Retinal pigment epithelial cell (primary cell): Measurements from ENCODE around the gene NDUFA11.
A peak's percentile ranks its signal among the peaks of the same experiment; 100 is the strongest.

Experiments
- DNase-seq: peaks from one replicate; pipeline ENCODE4 v3.0.0-alpha.2; 2010; ENCODE audit warnings: low read depth
- H3K4me3 ChIP-seq: 2 replicates; pipeline ENCODE4 v1.5.1; 2011; ENCODE audit warnings: mild to moderate bottlenecking, low read length, control low read depth, moderate library complexity
- TF ChIP-seq, protein P1 (sequence below): conservative IDR thresholded peaks from 2 replicates; pipeline ENCODE4 v1.5.1; 2011; ENCODE audit warnings: low read depth, low read length, control low read depth, inconsistent platforms

NDUFA11 gene

DNA sequence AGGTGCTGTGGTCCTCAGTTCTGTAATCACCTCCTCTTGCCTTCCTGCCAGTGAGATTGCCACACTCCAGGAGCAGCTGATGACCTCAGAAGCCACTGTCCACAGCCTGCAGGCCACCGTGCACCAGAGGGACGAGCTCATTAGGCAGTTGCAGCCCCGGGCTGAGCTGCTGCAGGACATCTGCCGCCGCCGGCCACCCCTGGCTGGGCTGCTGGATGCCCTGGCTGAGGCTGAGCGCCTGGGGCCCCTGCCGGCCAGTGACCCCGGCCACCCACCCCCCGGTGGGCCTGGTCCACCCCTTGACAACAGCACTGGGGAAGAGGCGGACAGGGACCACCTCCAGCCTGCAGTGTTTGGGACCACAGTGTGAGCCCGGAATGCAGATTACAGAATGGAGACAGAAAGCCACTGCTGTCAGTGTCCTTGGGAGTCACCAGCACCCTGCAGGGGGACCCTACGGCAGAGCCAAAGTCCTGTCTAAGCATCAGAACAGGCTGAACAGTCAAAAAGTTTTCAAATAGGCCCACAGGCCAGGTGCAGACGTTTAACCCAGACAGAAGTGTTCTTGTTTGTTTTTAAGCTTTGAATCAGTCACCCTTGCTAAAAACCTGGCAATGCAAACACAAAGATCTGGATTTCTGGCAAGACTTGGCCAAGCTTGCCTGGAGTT, 5.3 kb upstream of the NDUFA11 start:
- TF ChIP-seq, protein P1, sequence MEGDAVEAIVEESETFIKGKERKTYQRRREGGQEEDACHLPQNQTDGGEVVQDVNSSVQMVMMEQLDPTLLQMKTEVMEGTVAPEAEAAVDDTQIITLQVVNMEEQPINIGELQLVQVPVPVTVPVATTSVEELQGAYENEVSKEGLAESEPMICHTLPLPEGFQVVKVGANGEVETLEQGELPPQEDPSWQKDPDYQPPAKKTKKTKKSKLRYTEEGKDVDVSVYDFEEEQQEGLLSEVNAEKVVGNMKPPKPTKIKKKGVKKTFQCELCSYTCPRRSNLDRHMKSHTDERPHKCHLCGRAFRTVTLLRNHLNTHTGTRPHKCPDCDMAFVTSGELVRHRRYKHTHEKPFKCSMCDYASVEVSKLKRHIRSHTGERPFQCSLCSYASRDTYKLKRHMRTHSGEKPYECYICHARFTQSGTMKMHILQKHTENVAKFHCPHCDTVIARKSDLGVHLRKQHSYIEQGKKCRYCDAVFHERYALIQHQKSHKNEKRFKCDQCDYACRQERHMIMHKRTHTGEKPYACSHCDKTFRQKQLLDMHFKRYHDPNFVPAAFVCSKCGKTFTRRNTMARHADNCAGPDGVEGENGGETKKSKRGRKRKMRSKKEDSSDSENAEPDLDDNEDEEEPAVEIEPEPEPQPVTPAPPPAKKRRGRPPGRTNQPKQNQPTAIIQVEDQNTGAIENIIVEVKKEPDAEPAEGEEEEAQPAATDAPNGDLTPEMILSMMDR: no peak
- H3K4me3 ChIP-seq: no peak overlapping the region
- DNase-seq: no peak

DNA sequence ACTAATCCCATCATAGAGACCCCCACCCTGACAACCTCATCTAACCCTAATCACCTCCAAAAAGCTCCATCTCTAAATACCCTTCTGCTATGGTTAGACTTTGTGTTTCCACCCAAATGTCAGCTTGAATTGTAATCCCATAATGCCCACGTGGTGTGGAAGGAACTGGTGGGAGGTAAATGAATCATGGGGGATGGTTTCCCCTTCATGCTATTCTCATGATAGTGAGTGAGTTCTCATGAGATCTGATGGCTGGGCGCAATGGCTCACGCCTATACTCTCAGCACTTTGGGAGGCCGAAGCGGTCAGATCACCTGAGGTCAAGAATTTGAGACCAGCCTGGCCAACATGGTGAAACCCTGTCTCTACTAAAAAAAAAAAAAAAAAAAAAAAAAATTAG, 3.7 kb upstream of the NDUFA11 start:
- TF ChIP-seq, protein P1: no peak

DNA sequence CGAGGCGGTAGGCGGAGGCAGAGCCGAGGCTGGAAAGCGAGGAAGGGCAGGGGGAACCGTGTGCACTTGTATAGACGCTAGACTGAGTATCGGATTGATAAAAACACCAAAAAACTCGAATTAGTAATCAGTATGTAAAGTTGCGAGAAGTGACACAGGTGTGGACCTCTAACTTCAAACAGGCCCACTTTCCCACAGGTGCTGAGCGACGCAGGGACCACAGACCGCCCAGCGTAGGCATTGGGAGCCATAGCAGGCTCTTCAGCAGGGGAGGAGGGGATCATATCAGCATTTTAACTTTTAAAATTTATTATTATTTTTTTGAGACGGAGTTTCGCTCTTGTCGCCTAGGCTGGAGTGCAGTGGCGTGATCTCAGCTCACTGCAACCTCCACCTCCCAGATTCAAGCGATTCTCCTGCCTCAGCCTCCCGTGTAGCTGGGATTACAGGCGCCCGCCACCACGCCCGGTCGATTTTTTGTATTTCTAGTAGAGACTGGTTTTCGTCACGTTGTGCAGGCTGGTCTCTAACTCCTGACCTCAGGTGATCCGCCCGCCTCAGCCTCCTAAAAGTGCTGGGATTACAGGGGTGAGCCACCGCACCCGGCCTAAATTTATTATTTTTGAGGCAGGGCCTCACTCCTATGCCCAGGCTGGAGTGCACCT, 1.7 kb upstream of the NDUFA11 start:
- DNase-seq: no peak
- peak overlapping the region; percentile 72 for H3K4me3 ChIP-seq
- TF ChIP-seq, protein P1: no peak

More for the DNA sequence above, 3.7 kb upstream of the NDUFA11 start:
- H3K4me3 ChIP-seq: no peak overlapping the region
- DNase-seq: no peak

DNA sequence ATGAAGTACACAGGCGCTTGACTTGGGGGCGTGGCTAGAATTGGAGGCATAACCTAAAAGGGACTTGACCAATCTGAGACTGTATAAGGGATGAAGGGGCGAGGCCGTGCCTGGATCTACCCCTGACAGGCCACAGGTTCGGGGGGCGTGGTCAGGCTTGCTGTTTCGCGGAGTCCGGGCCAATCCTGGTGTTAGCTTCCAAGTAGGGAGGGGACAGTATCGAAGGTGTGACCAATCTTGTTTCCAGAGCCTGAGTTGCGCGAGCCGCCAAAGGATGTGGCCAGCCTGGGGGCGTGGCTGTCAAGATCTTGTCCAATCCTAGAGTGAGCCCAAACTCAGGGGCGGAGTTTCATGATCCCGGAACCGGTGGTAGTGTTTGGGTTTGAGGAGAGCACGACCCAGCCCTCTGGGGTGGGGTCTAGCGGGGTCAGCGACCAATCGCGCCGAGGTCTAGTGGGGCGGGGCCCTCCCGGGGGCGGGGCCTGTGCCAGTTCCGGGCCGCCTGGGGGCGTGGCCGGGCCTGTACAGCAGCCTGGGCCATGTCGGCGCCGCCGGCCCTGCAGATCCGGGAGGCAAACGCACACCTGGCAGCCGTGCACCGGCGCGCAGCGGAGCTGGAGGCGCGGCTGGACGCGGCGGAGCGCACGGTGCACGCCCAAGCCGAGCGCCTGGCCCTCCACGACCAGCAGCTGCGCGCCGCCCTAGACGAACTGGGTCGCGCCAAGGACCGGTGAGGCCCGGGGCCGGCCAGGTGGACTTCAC, 943 bp upstream of the NDUFA11 start, which contains the start of gene VMAC:
TSS of gene VMAC (plus strand) at position 521 of the 762 bp plus-strand sequence. CDS start at position 540, 19 bp downstream.
- TF ChIP-seq, protein P1: no peak
- peak; percentile 100 for DNase-seq
- peak within 1 kb of the TSS; percentile 99 for H3K4me3 ChIP-seq

DNA sequence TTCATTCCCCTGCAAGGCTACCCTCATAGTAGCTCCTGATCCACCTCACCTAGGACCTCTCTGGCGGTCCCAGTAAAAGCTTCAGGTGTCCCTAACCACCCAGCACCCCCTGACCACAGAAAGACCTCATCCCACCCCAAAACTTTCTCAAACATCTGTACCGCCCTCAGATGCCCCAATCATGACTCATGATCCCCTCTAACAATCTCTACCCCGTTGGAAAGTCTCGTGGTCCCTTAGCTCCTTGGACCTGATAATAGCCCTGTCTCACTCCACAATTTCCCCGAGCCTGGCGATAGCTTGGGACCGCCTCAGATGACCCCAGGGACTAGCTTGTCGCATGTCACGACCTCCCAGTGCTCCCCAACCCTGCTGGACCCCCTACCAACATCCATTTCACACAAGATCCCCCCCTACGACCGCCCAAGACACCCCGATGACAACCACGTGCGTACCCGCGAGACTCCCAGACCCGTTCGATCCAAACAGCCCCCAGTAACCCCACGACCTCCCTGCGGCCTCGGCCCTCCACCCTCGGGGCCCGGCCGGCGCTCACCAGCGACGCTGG, 450 bp downstream of the NDUFA11 start:
- H3K4me3 ChIP-seq: peak overlapping the region; percentile 99
- TF ChIP-seq, protein P1: no peak
- DNase-seq: no peak

DNA sequence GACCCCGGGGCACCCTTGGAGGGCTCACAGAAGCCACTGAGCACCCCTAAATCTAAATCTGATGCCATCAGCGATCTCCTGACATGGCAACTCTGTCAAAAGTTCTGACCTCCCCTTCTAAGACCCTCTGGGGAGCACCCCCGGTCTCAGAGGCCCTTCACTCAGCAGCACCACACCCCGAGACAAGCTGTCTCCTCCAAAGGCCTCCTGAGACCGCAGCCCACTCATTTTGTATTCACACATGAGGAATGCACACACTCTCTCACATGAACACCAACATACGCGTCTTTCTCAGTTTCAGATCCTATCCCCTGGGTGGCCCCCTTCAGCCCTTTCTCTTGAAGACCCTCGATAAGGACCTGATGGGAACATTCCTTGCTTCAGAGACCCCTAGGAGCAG, 2.6 kb downstream of the NDUFA11 start:
- no peak for DNase-seq
- TF ChIP-seq, protein P1: no peak

More for the DNA sequence above, 2.6 kb downstream of the NDUFA11 start:
- no peak overlapping the region for H3K4me3 ChIP-seq
